Fibroblast of villous mesenchyme (primary cell): Measurements from ENCODE around the gene MAGT1. TPM values are rescaled to one million over a fixed set of nuclear protein-coding genes. Genes with fewer than 3 reads are reported as not detected.
"Not testable (repeated sequence)": the region's sequence is repeated elsewhere in the genome, so short reads cannot be mapped to it uniquely, and the experiment has no call there.

Experiments
- DNase-seq: peaks from one replicate; pipeline ENCODE4 v3.0.0-alpha.2; 2010; ENCODE audit warnings: low read depth
- H3K4me3 ChIP-seq: 2 replicates; pipeline ENCODE4 v1.5.1; 2011; ENCODE audit warnings: low read depth, mild to moderate bottlenecking, low read length
- total RNA-seq: library from RNA; depleted of rRNA; stranded (reverse); fragments of >200 nt; gene quantifications from 2 replicates; pipeline ENCODE4 v1.2.3, GENCODE V29; 2012
- TF ChIP-seq, protein P1 (sequence below): IDR thresholded peaks from 2 replicates; pipeline ENCODE4 v1.5.1; 2012; ENCODE audit warnings: low read depth, mild to moderate bottlenecking, low read length; ENCODE audit not compliant: insufficient read depth

The MAGT1 gene
- total RNA-seq, 1 donor, result 118 TPM

DNA sequence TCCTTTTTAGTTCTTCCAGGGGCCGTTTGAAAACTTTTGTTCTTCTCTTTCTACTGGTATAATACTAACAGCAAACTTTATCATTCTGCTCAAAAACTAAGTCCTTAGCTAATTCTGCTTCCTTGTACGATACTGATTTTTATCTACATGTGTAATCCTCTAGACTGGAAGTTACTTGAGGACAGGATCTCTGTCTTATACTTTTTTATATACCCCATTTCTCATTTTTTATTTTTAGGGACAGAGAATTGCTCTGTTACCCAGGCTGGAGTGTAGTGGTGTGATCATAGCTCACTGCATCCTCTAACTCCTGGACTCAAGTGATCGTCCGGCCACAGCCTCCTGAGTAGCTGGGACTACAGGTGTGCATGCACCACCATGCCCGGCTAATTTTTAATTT is 6.3 kb upstream of the MAGT1 start:
- TF ChIP-seq, protein P1, sequence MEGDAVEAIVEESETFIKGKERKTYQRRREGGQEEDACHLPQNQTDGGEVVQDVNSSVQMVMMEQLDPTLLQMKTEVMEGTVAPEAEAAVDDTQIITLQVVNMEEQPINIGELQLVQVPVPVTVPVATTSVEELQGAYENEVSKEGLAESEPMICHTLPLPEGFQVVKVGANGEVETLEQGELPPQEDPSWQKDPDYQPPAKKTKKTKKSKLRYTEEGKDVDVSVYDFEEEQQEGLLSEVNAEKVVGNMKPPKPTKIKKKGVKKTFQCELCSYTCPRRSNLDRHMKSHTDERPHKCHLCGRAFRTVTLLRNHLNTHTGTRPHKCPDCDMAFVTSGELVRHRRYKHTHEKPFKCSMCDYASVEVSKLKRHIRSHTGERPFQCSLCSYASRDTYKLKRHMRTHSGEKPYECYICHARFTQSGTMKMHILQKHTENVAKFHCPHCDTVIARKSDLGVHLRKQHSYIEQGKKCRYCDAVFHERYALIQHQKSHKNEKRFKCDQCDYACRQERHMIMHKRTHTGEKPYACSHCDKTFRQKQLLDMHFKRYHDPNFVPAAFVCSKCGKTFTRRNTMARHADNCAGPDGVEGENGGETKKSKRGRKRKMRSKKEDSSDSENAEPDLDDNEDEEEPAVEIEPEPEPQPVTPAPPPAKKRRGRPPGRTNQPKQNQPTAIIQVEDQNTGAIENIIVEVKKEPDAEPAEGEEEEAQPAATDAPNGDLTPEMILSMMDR, result no peak
- no peak overlapping the region for H3K4me3 ChIP-seq
- DNase-seq, result no peak

DNA sequence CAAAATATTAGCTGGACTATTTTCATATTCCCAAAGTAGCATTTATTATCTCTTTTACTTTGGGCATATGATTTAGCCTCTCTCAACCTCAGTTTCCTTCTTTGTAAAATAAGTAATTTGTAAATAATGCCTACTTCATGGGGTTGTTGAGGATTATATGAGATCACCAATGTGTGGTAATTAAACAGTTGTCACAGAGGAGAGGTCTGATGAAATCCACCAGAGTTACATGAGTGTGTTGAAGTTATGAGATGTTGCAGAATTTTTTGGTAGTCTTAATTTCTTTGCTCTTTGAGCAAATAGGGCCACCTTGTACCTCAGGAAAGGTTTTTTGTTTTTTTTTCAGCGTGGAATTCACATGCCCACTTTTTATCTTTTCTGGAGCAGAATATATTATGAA is 5.5 kb upstream of the MAGT1 start:
- H3K4me3 ChIP-seq, result peak overlapping the region; percentile 80
- TF ChIP-seq, protein P1, result no peak
- DNase-seq, result peak; percentile 45

DNA sequence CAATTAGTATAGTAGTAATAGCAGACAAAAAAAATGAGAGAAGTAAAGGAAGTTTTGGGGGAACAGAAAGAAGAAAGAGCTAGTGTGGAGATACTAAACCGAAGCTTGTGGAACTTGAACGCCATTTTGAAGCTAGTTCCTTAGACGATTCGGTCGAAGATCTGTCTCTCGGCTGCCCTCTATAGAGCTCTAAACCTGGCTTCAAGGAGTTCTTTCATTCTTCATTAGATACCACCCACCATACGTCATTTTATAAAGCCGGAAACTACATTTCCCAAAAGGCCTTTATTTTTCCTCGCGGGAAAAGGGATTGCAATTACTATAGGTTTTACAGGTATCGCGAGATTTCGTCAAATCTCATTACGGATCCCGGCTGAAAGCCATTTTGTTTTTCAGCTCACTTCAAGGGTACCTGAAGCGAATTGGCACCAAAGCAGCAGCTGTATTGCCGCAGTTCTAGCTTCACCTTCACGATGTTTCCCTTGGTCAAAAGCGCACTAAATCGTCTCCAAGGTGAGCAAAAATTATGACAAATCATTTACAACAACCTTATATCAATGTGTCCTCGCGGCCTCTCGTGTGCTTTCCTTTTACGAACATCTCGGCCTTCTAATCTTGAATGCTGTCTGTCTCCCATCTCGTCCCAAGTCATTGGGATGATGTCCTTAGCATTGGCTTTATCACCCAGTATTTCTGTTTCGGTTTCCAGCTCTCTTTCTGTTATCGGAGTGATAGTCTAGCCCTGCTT is 4.0 kb upstream of the MAGT1 start, which contains the start of gene COX7B:
COX7B (plus strand) TSS at position 388 of the 748 bp plus-strand sequence; CDS start at position 474, 86 bp downstream.
- H3K4me3 ChIP-seq, result peak within 1 kb of the TSS; percentile 80
- TF ChIP-seq, protein P1, result peak; percentile 39
- peak; percentile 98 for DNase-seq

DNA sequence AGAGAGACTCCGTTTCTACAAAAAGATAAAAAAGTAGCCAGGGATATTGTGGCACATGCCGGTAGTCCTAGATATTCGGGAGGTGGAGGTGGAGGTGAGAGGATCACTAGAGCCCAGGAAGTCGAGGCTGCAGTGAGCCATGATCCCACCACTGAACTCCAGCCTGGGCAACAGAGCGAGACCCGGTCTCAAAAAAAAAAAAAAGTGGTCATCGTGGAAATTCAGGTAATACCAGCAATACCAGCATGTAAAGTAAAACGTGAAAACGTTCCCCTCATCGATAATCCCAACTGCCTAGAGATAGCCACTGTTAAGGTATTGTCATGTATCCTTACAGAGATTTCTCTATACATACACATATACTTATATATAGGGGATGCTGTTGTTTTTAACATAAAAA is 1.5 kb downstream of the MAGT1 start:
- H3K4me3 ChIP-seq, result peak overlapping the region; percentile 72
- TF ChIP-seq, protein P1, result no peak
- no peak for DNase-seq

DNA sequence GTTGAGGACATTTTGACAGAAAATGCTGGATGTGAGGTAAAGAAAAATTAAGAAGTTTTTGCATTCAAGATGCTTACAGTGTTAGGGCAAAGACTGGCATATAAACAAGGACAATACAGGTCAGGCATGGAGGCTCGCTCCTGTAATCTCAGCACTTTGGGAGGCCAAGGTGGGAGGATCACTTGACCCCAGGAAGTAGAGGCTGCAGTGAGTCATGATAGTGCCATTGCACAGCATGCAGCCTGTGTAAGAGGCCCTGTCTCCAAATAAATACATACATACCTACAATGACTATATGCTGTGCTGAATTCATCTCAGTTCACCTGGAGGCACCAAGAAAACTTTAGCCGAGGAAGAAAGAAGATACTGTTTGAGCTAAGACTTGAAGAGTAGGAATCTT is 2.3 kb downstream of the MAGT1 start:
- no peak overlapping the region for H3K4me3 ChIP-seq
- no peak for DNase-seq
- TF ChIP-seq, protein P1, result no peak

DNA sequence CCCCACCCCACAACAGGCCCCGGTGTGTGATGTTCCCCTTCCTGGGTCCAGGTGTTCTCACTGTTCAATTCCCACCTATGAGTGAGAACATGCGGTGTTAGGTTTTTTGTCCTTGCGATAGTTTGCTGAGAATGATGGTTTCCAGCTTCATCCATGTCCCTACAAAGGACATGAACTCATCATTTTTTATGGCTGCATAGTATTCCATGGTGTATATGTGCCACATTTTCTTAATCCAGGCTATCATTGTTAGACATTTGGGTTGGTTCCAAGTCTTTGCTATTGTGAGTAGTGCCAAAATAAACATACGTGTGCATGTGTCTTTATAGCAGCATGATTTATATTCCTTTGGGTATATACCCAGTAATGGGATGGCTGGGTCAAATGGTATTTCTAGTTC is 13.8 kb downstream of the MAGT1 start:
- not testable (repeated sequence) for H3K4me3 ChIP-seq, DNase-seq

DNA sequence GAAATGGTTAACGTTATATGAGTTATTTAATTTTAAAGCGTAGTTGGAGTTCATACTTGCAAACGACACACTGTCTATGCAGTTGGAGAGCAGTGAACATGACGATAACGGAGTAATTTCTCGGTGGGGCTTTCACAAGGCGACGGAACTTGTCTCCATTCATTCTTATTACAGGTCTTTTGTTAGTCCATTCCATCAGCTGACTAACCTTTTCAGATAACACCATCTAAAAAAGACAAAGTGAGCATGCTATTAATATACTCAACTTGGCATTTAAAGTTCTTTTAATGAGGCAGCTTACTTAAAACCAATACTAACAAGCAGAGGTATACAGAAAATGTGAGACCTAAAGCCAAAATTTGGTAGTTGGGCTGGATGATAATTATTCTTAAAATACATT is 19.9 kb downstream of the MAGT1 start:
- H3K4me3 ChIP-seq, result no peak overlapping the region
- TF ChIP-seq, protein P1, result no peak
- DNase-seq, result no peak

DNA sequence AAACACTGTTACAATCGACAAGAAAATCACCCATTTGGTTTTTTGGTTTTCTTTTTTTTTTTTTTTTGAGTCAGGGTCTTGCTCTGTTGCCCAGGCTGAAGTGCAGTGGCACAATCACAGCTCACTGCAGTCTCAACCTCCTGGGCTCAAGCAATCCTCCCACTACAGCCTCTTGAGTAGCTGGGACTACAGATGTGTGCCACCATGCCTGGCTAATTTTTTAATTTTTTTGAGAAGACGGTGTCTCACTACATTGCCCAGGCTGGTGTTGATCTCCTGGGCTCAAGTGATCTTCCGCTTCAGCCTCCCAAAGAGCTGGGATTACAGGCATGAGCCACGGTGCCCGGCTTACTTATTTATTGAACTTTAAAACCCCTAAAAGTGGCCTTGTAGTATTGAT is 63.7 kb downstream of the MAGT1 start:
- not testable (repeated sequence) for DNase-seq, H3K4me3 ChIP-seq

DNA sequence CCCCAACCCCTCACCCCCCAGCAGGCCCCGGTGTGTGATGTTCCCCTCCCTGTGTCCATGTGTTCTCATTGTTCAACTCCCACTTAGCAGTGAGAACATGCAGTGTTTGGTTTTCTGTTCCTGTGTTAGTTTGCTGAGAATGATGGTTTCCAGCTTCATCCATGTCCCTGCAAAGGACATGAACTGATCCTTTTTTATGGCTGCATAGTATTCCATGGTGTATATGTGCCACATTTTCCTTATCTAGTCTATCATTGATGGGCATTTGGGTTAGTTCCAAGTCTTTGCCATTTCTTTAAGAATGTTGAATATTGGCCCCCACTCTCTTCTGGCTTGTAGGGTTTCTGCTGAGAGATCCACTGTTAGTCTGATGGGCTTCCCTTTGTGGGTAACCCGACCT is 73.2 kb downstream of the MAGT1 start:
- DNase-seq, H3K4me3 ChIP-seq: not testable (repeated sequence)
